ENCODE results near the gene SP3.

SP3 gene

DNA sequence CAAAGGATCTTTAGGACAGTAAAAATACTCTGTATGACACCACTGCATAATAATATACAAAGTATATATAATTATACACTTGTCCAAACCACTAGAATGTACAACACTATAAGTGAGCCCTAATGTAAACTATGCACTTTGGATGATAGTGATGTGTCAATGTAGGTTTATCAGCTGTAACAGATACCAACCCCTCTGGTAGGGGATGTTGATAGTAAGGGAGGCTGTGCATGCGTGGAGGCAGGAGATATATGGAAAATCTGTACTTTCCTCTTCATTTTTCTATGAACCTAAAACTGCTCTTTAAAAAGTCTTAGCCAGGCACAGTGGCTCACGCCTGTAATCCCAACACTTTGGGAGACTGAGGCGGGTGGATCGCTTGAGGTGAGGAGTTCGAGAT lies 37.5 kb upstream of the SP3 start:
- TF ChIP-seq, protein P1, sequence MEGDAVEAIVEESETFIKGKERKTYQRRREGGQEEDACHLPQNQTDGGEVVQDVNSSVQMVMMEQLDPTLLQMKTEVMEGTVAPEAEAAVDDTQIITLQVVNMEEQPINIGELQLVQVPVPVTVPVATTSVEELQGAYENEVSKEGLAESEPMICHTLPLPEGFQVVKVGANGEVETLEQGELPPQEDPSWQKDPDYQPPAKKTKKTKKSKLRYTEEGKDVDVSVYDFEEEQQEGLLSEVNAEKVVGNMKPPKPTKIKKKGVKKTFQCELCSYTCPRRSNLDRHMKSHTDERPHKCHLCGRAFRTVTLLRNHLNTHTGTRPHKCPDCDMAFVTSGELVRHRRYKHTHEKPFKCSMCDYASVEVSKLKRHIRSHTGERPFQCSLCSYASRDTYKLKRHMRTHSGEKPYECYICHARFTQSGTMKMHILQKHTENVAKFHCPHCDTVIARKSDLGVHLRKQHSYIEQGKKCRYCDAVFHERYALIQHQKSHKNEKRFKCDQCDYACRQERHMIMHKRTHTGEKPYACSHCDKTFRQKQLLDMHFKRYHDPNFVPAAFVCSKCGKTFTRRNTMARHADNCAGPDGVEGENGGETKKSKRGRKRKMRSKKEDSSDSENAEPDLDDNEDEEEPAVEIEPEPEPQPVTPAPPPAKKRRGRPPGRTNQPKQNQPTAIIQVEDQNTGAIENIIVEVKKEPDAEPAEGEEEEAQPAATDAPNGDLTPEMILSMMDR (conservative IDR thresholded peaks at IDR 0.05), result no peak
- no peak overlapping the region for H3K27ac ChIP-seq

- TF ChIP-seq, protein P1 (conservative IDR thresholded peaks at IDR 0.05), result no peak
- no peak overlapping the region for H3K27ac ChIP-seq
Observed at GRCh38 chr2:174001107-174001506, 35.9 kb upstream of the SP3 start.

DNA sequence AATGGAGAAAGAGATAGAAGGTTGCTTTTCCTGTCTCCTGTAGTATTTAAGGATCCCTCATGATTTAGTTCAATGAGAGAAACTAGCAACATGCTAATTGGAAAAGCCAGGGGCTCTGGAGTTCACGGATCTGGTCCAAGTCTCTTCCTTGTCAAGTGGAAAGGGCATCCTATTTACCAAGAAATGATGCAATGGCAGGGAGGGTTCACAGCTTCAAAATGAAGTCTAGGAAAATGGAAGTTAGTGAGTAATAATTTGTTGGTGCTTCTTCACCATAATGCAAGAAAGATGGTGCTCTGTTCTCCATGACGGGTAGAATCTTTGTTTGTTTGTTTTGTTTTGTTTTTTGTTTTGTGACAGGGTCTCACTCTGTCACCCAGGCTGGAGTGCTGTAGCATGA lies 34.6 kb upstream of the SP3 start:
- TF ChIP-seq, protein P1 (conservative IDR thresholded peaks at IDR 0.05), result no peak
- H3K27ac ChIP-seq, result peak overlapping the region; percentile 82; the same call in 1 of the 2 replicates

DNA sequence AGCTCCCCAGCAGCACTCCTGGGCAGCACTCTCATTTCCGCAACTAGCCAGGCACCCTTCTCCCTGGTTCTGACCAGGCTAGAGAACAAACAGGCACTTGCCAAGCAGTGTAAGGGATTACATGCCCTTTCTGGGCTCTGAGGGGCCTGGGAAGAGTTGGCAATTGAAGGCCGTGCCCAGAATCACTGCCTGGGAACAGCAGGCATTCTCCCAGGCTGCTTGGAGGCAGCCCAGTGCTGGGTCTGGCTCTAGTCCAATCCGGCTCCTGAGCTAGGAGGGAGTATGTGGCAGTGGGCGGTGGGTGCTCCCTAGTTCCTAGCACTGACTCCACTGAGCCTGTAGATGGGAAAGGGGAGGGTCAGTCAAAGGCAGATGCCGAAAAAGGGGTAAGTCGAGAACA lies 34.1 kb upstream of the SP3 start:
- TF ChIP-seq, protein P1 (conservative IDR thresholded peaks at IDR 0.05), result no peak

DNA sequence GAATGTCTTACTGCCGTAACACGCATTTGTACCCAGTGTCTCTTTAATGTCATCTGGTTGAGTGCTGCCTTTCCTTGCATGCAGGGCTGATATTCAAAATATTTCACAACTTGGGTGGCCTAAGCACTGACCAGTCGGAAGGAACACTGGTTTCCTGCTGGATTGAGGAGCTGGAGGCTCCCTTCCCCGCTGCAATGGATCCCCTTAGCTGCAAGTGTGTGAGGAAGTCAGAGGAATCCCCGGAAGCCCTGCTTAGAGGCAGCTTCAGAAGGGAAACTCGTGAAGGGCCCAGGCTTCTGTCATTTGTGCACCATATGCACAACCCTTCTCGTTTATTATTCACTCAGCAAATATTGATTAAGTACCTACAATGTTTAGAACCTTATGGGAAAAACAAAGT lies 33.2 kb upstream of the SP3 start:
- TF ChIP-seq, protein P1 (conservative IDR thresholded peaks at IDR 0.05), result no peak
- H3K27ac ChIP-seq, result peak overlapping the region; percentile 82

More for the DNA sequence above, 34.1 kb upstream of the SP3 start:
- peak overlapping the region; percentile 82 for H3K27ac ChIP-seq

- TF ChIP-seq, protein P1 (conservative IDR thresholded peaks at IDR 0.05), result no peak
- peak overlapping the region; percentile 82 for H3K27ac ChIP-seq
Observed at GRCh38 chr2:173997753-173998152, 32.6 kb upstream of the SP3 start.

GRCh38 chr2:173997269-173997668 lies 32.1 kb upstream of the SP3 start:
- TF ChIP-seq, protein P1 (conservative IDR thresholded peaks at IDR 0.05), result no peak
- H3K27ac ChIP-seq, result peak overlapping the region; percentile 82
